HL-60 (cell line): Measurements from ENCODE around the gene CTAGE1.

ENCODE experiments used
- DNase-seq, 2 experiments: peaks; one replicate each; pipeline ENCODE4 v3.0.0-alpha.2; 2010 to 2020; ENCODE audit warnings: low read depth in 1 of 2, low spot score in 1 of 2
- H3K27ac ChIP-seq: fragments of 250-450 bp; sonication (Bioruptor Pico); replicated peaks from 2 replicates; pipeline ENCODE4 v1.5.1; 2020; ENCODE audit warnings: mild to moderate bottlenecking, moderate library complexity
- H3K27me3 ChIP-seq: fragments of 250-450 bp; sonication (Bioruptor Pico); 2 replicates; pipeline ENCODE4 v1.5.1; 2021; ENCODE audit warnings: mild to moderate bottlenecking, moderate library complexity; ENCODE audit not compliant: insufficient read depth, poor library complexity, severe bottlenecking
- H3K4me3 ChIP-seq: replicated peaks from 2 replicates; pipeline ENCODE4 v1.5.1; 2011; ENCODE audit warnings: mild to moderate bottlenecking, control low read depth, low read length; ENCODE audit not compliant: insufficient read depth
- CTCF ChIP-seq: IDR thresholded peaks from one replicate; pipeline ENCODE4 v1.5.1; 2011; ENCODE audit warnings: low read length, control low read depth, inconsistent platforms; ENCODE audit not compliant: insufficient read depth
- GABPA ChIP-seq: IDR thresholded peaks from 2 replicates; pipeline ENCODE4 v1.6.1; 2012; ENCODE audit warnings: low read depth
- POLR2AphosphoS5 ChIP-seq: IDR thresholded peaks from 2 replicates; pipeline ENCODE4 v1.6.1; 2012; ENCODE audit warnings: low read depth
- REST ChIP-seq: IDR thresholded peaks from 2 replicates; pipeline ENCODE4 v1.6.1; 2012; ENCODE audit warnings: low read depth; ENCODE audit not compliant: insufficient replicate concordance
- SPI1 ChIP-seq: IDR thresholded peaks from 2 replicates; pipeline ENCODE4 v1.6.1; 2012; ENCODE audit warnings: low read depth, mild to moderate bottlenecking, borderline replicate concordance
- long read RNA-seq: library from polyadenylated mRNA; unstranded; transcript quantifications from one replicate; pipeline ENCODE4 v2.0.0, GENCODE V29; 2020

CTAGE1 gene
- long read RNA-seq: 0 reads

GRCh38 chr18:22417496-22418188, at the start of gene CTAGE1:
Gene CTAGE1 (minus strand): TSS chr18:22417915. CDS start chr18:22417811, 104 bp downstream.
- Histone ChIP-seq H3K27me3 (peaks cover 21% of the 10 kb centered on the region), H3K27ac (no peak within 1 kb of the TSS), H3K4me3 (no peak within 1 kb of the TSS)
- DNase-seq: no peak
- TF ChIP-seq CTCF (no peak), POLR2AphosphoS5 (no peak), GABPA (no peak), REST (no peak), SPI1 (no peak)

GRCh38 chr18:22466608-22467395, 49.1 kb upstream of the CTAGE1 start:
- Histone ChIP-seq H3K27me3 (peaks cover 24% of the 10 kb centered on the region), H3K27ac (no peak overlapping the region), H3K4me3 (no peak overlapping the region)
- no peak for TF ChIP-seq REST
- no peak for TF ChIP-seq POLR2AphosphoS5
- TF ChIP-seq GABPA: no peak
- no peak for TF ChIP-seq SPI1
- TF ChIP-seq CTCF: no peak
- DNase-seq: no peak

- no peak overlapping the region for H3K4me3 ChIP-seq
- no peak overlapping the region for H3K27ac ChIP-seq
- DNase-seq: no peak
- no peak for TF ChIP-seq GABPA
- no peak for TF ChIP-seq REST
- TF ChIP-seq SPI1: no peak
- no peak for TF ChIP-seq CTCF
- TF ChIP-seq POLR2AphosphoS5: no peak
- H3K27me3 ChIP-seq: peaks cover 30% of the 10 kb centered on the region
Measured at GRCh38 chr18:22465859-22466457, 48.2 kb upstream of the CTAGE1 start.
